ENCODE results near the gene GALNT9.

GALNT9 gene

GRCh38 chr12:132178801-132179401, 150.5 kb downstream of the GALNT9 start:
- DNase-seq = peak; percentile 66

GRCh38 chr12:132178316-132178715, 151.1 kb downstream of the GALNT9 start:
- no peak for DNase-seq

- no peak for DNase-seq
These were observed 152.4 kb downstream of the GALNT9 start for GRCh38 chr12:132176920-132177551.

- DNase-seq = no peak
These were observed 152.9 kb downstream of the GALNT9 start for GRCh38 chr12:132176385-132176919.

- no peak for DNase-seq
These were observed 153.6 kb downstream of the GALNT9 start for GRCh38 chr12:132175496-132176384.

GRCh38 chr12:132174839-132175490, 154.4 kb downstream of the GALNT9 start:
- DNase-seq = no peak

- peak; percentile 9 for DNase-seq
These were observed 155.2 kb downstream of the GALNT9 start for GRCh38 chr12:132174015-132174838.

GRCh38 chr12:132173135-132174014, 156.0 kb downstream of the GALNT9 start:
- peak; percentile 17 for DNase-seq

- DNase-seq = peak; percentile 7
These were observed 156.8 kb downstream of the GALNT9 start for GRCh38 chr12:132172619-132173018.

- peak; percentile 8 for DNase-seq
These were observed 157.3 kb downstream of the GALNT9 start for GRCh38 chr12:132171968-132172521.

- peak; percentile 6 for DNase-seq
These were observed 158.0 kb downstream of the GALNT9 start for GRCh38 chr12:132171293-132171967.

GRCh38 chr12:132170637-132171292, 158.6 kb downstream of the GALNT9 start:
- peak; percentile 10 for DNase-seq

GRCh38 chr12:132170094-132170636, 159.2 kb downstream of the GALNT9 start:
- peak; percentile 4 for DNase-seq

GRCh38 chr12:132169376-132169775, 160.0 kb downstream of the GALNT9 start:
- peak; percentile 8 for DNase-seq

GRCh38 chr12:132168311-132169031, 160.9 kb downstream of the GALNT9 start:
- peak; percentile 8 for DNase-seq

- peak; percentile 27 for DNase-seq
These were observed 161.6 kb downstream of the GALNT9 start for GRCh38 chr12:132167611-132168310.

GRCh38 chr12:132166801-132167591, 162.4 kb downstream of the GALNT9 start:
- no peak for DNase-seq
